GM10266 (cell line): ENCODE measurements around the gene CRTC1.

ENCODE experiments used
- DNase-seq: peaks from one replicate; pipeline ENCODE4 v3.0.0; 2012; ENCODE audit errors: extremely low spot score
- CTCF ChIP-seq: IDR thresholded peaks from 2 replicates; pipeline ENCODE4 v1.5.1; 2012; ENCODE audit warnings: mild to moderate bottlenecking, low read depth; ENCODE audit not compliant: control insufficient read depth, insufficient read depth; ENCODE audit errors: missing control alignments

The CRTC1 gene

GRCh38 chr19:18683109-18683957 lies at the start of gene CRTC1:
Gene CRTC1 (plus strand): TSS chr19:18683680. CDS start chr19:18683703, 23 bp downstream.
- TF ChIP-seq CTCF: no peak
- DNase-seq: peak; percentile 99

GRCh38 chr19:18634612-18635297 lies 48.7 kb upstream of the CRTC1 start:
- no peak for DNase-seq

GRCh38 chr19:18635831-18636182 lies 47.7 kb upstream of the CRTC1 start:
- no peak for DNase-seq

More at GRCh38 chr19:18634612-18635297, 48.7 kb upstream of the CRTC1 start:
- TF ChIP-seq CTCF: no peak

GRCh38 chr19:18636183-18636968 lies 47.1 kb upstream of the CRTC1 start:
- TF ChIP-seq CTCF: no peak
- peak; percentile 99 for DNase-seq

More at GRCh38 chr19:18635831-18636182, 47.7 kb upstream of the CRTC1 start:
- no peak for TF ChIP-seq CTCF

- TF ChIP-seq CTCF: no peak
- DNase-seq: no peak
These were observed 46.4 kb upstream of the CRTC1 start, which contains the start of gene KLHL26 for GRCh38 chr19:18636969-18637629. Gene KLHL26 (plus strand): TSS chr19:18637028. CDS start chr19:18637055, 27 bp downstream.

GRCh38 chr19:18637673-18638630 lies 45.5 kb upstream of the CRTC1 start:
- peak; percentile 22 for TF ChIP-seq CTCF
- no peak for DNase-seq
